Measurements from ENCODE around the gene ZBTB7C. TPM values are rescaled to one million over a fixed set of nuclear protein-coding genes. Genes with fewer than 3 reads are reported as not detected.

Gene ZBTB7C
- total RNA-seq, 1 donor from 2014 or later, result under 0.01 TPM

- Histone ChIP-seq H3K36me3 (ENCODE audit: control insufficient read depth, insufficient read depth, low read length) (no peaks in the 10 kb centered on the region), H3K4me3 (ENCODE audit: low read depth, low read length) (no peak overlapping the region), H3K27me3 (ENCODE audit: control insufficient read depth, insufficient read depth, low read length) (peaks cover 2% of the 10 kb centered on the region)
- DNase-seq (ENCODE audit: low read depth) (no peak), FAIRE-seq (no peak)
- TF ChIP-seq CTCF (IDR thresholded peaks at IDR 0.05; ENCODE audit: insufficient read depth, low read length, severe bottlenecking), result no peak
Measured at GRCh38 chr18:48051945-48052840, 357.0 kb downstream of the ZBTB7C start.

GRCh38 chr18:48050176-48050575, 359.0 kb downstream of the ZBTB7C start:
- no peak for FAIRE-seq
- no peak for DNase-seq (ENCODE audit: low read depth)
- no peak overlapping the region for H3K4me3 ChIP-seq (ENCODE audit: low read depth, low read length)
- H3K27me3 ChIP-seq (ENCODE audit: control insufficient read depth, insufficient read depth, low read length), result peaks cover 2% of the 10 kb centered on the region
- no peak for TF ChIP-seq CTCF (IDR thresholded peaks at IDR 0.05; ENCODE audit: insufficient read depth, low read length, severe bottlenecking)
- no peaks in the 10 kb centered on the region for H3K36me3 ChIP-seq (ENCODE audit: control insufficient read depth, insufficient read depth, low read length)

- no peak for TF ChIP-seq CTCF (IDR thresholded peaks at IDR 0.05; ENCODE audit: insufficient read depth, low read length, severe bottlenecking)
- DNase-seq (ENCODE audit: low read depth), result peak; percentile 12
Measured at GRCh38 chr18:48049757-48050156, 359.4 kb downstream of the ZBTB7C start.

GRCh38 chr18:48048251-48048650, 360.9 kb downstream of the ZBTB7C start:
- Histone ChIP-seq H3K4me3 (ENCODE audit: low read depth, low read length) (no peak overlapping the region), H3K27me3 (ENCODE audit: control insufficient read depth, insufficient read depth, low read length) (peaks cover 2% of the 10 kb centered on the region), H3K36me3 (ENCODE audit: control insufficient read depth, insufficient read depth, low read length) (no peaks in the 10 kb centered on the region)
- no peak for DNase-seq (ENCODE audit: low read depth)
- TF ChIP-seq CTCF (IDR thresholded peaks at IDR 0.05; ENCODE audit: insufficient read depth, low read length, severe bottlenecking), result no peak
- no peak for FAIRE-seq

More at GRCh38 chr18:48049757-48050156, 359.4 kb downstream of the ZBTB7C start:
- H3K27me3 ChIP-seq (ENCODE audit: control insufficient read depth, insufficient read depth, low read length), result peaks cover 2% of the 10 kb centered on the region
- H3K4me3 ChIP-seq (ENCODE audit: low read depth, low read length), result no peak overlapping the region
- H3K36me3 ChIP-seq (ENCODE audit: control insufficient read depth, insufficient read depth, low read length), result no peaks in the 10 kb centered on the region
- FAIRE-seq, result peak; percentile 77

GRCh38 chr18:48046843-48047242, 362.3 kb downstream of the ZBTB7C start:
- DNase-seq (ENCODE audit: low read depth) (no peak), FAIRE-seq (peak; percentile 62)
- no peak for TF ChIP-seq CTCF (IDR thresholded peaks at IDR 0.05; ENCODE audit: insufficient read depth, low read length, severe bottlenecking)
- Histone ChIP-seq H3K36me3 (ENCODE audit: control insufficient read depth, insufficient read depth, low read length) (no peaks in the 10 kb centered on the region), H3K4me3 (ENCODE audit: low read depth, low read length) (no peak overlapping the region), H3K27me3 (ENCODE audit: control insufficient read depth, insufficient read depth, low read length) (peaks cover 2% of the 10 kb centered on the region)

Data from bronchial epithelial cell (primary cell).